Heart left ventricle (tissue), 13 donors: Measurements from ENCODE around the gene EIF4E3.

Source experiments
- CTCF ChIP-seq, 12 donors: fragments of 200-600 bp; sonication (generic) in 4 of 12; IDR thresholded peaks; one replicate each; pipeline versions ENCODE4 v1.5.0 to v1.8.0; 2018 to 2022; ENCODE audit warnings: antibody characterized with exemption in 12 of 12, mild to moderate bottlenecking in 5 of 12
- POLR2A ChIP-seq, 2 donors: fragments of 450-650 bp; IDR thresholded peaks; one replicate each; pipeline ENCODE4 v1.6.1; 2017; ENCODE audit warnings: antibody characterized with exemption in 2 of 2, mild to moderate bottlenecking in 2 of 2, moderate library complexity in 2 of 2
- donor health status: ischemic (EF 13 %, LVEDD 7.1; RV severe dilation, severe dysfunction).
- donor health status: DM: no; HTN: yes; CAD: no.
- donor health status: DM: no; HTN: no; CAD: no.
- donor health status: ischemic (EF 25% LVEDD 6.9; RV normal size, moderate dysfunction).
- donor health status: ischemic (EF 25% LVEDD 5.7; RV mildly dilated, moderate dysfunction).
- donor health status: ischemic (EF 35%, LVEDD 5.7; RV mildly dilated, moderate dysfunction).
- donor health status: nonischemic (EF 11% LVEDD 7.7; RV severe dilation, severe dysfunction).
- donor health status: DM: yes; HTN: yes; CAD: no.
- donor health status: PGD.
- donor health status: ischemic (EF 29% LVEDD 5.4; RV normal size, mild dysfunction).
- donor health status: nonischemic (EF 23%, LVEDD 6.1; RV moderate dilation, normal function).

DNA sequence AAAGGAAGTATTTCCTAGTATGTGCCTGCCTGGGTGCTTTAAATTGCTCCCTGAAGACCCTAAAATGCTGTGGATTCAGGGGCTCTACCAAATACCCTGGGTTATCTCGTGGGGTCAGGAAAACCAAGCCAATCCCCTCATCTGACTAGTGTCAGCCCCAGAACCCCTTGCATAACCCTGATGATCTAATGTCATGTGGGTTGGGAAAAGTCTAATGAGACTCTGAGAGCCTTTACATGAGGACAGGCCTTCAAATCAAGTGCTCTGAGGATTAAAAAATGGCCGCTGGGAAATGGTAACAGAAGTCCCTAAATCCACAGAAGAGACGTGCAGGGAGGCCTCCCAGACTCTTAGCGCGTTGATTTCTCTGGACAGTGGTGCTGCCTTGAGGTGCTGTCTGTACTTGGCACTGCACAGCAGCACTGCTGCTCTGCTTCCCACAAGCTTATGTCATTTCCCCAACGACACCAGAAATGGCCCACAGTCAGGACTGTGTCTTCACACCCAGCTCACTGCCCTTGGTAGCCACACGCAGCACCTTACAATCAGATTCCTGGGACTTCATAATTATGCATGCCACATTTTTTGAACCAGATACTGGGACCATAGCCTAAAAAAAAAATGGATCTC, 16.6 kb downstream of the EIF4E3 start:
- TF ChIP-seq POLR2A (IDR thresholded peaks at IDR 0.05) (no peak), CTCF (IDR thresholded peaks at IDR 0.05) (no peak)
